Activated gamma-delta T cell (primary cell): ENCODE measurements around the gene MORC3.

Source experiments
- DNase-seq: peaks from one replicate; lab custom pipeline; 2025; lab: John Stamatoyannopoulos, UW

MORC3 gene

GRCh38 chr21:36425286-36425685, 105.3 kb downstream of the MORC3 start:
- no peak for DNase-seq
